ENCODE measurements around the gene FANCE. TPM values are rescaled to one million over a fixed set of nuclear protein-coding genes. Genes with fewer than 3 reads are reported as not detected.
"Not testable (repeated sequence)": the region's sequence is repeated elsewhere in the genome, so short reads cannot be mapped to it uniquely, and the experiment has no call there.

Gene FANCE
- total RNA-seq, 1 donor from 2014 or later: 9.2 TPM

- no peak overlapping the region for H3K27ac Mint-ChIP-seq
- H3K9me3 Mint-ChIP-seq: peaks cover 11% of the 10 kb centered on the region
- no peak for TF ChIP-seq CTCF (IDR thresholded peaks at IDR 0.05)
- ChIA-PET CTCF (interaction anchor here (1.3 kb wide), 1 partner anchor 13 kb away, joined by 3 read pairs; no protein-coding TSS in a partner anchor), POLR2A (interaction anchor here (0.9 kb wide), 1 partner anchor 20 kb away, joined by 3 read pairs; the partner anchor contains the start of gene FANCE)
- H3K36me3 Mint-ChIP-seq (ENCODE audit: low read depth): peaks cover 14% of the 10 kb centered on the region
- H3K4me1 Mint-ChIP-seq: no peaks in the 10 kb centered on the region
- intact Hi-C loops (cut with micrococcal nuclease): no loop called here
- H3K27me3 Mint-ChIP-seq: no peaks in the 10 kb centered on the region
- ATAC-seq (ENCODE audit: low read depth) (no peak), DNase-seq (no peak)
- H3K4me3 Mint-ChIP-seq: no peak overlapping the region
These were observed 19.8 kb upstream of the FANCE start for GRCh38 chr6:35432291-35432690.

- DNase-seq; H3K27ac Mint-ChIP-seq; H3K4me1 Mint-ChIP-seq; ATAC-seq (ENCODE audit: low read depth); H3K27me3 Mint-ChIP-seq; intact Hi-C loops (cut with micrococcal nuclease); H3K4me3 Mint-ChIP-seq: not testable (repeated sequence)
- peaks cover 14% of the 10 kb centered on the region for H3K36me3 Mint-ChIP-seq (ENCODE audit: low read depth)
- POLR2A ChIA-PET: interaction anchor here (0.9 kb wide), 1 partner anchor 19 kb away, joined by 3 read pairs; the partner anchor contains the start of gene FANCE
- H3K9me3 Mint-ChIP-seq: peaks cover 11% of the 10 kb centered on the region
- CTCF ChIA-PET: interaction anchor here (1.3 kb wide), 1 partner anchor 13 kb away, joined by 3 read pairs; no protein-coding TSS in a partner anchor
These were observed 19.4 kb upstream of the FANCE start for GRCh38 chr6:35432702-35433101.

GRCh38 chr6:35435074-35435837 lies 16.9 kb upstream of the FANCE start:
- no peak for DNase-seq
- ChIA-PET CTCF (no interaction called here), POLR2A (no interaction called here)
- no peaks in the 10 kb centered on the region for H3K27me3 Mint-ChIP-seq
- H3K9me3 Mint-ChIP-seq: no peaks in the 10 kb centered on the region
- H3K27ac Mint-ChIP-seq: no peak overlapping the region
- H3K4me3 Mint-ChIP-seq: no peak overlapping the region
- no peaks in the 10 kb centered on the region for H3K36me3 Mint-ChIP-seq (ENCODE audit: low read depth)
- intact Hi-C loops (cut with micrococcal nuclease): no loop called here
- no peaks in the 10 kb centered on the region for H3K4me1 Mint-ChIP-seq
- ATAC-seq (ENCODE audit: low read depth): no peak
- no peak for TF ChIP-seq CTCF (IDR thresholded peaks at IDR 0.05)

GRCh38 chr6:35436071-35436857 lies 15.9 kb upstream of the FANCE start:
- H3K27ac Mint-ChIP-seq: no peak overlapping the region
- intact Hi-C loops (cut with micrococcal nuclease): no loop called here
- ChIA-PET CTCF (interaction anchor here (0.7 kb wide), 1 partner anchor 13 kb away, joined by 3 read pairs; no protein-coding TSS in a partner anchor), POLR2A (no interaction called here)
- TF ChIP-seq CTCF (IDR thresholded peaks at IDR 0.05): no peak
- DNase-seq: no peak
- H3K36me3 Mint-ChIP-seq (ENCODE audit: low read depth): no peaks in the 10 kb centered on the region
- no peak overlapping the region for H3K4me3 Mint-ChIP-seq
- H3K4me1 Mint-ChIP-seq: no peaks in the 10 kb centered on the region
- H3K27me3 Mint-ChIP-seq: no peaks in the 10 kb centered on the region
- no peak for ATAC-seq (ENCODE audit: low read depth)
- H3K9me3 Mint-ChIP-seq: no peaks in the 10 kb centered on the region

- DNase-seq; POLR2A ChIA-PET; H3K27me3 Mint-ChIP-seq; H3K4me1 Mint-ChIP-seq; H3K27ac Mint-ChIP-seq; H3K4me3 Mint-ChIP-seq; H3K36me3 Mint-ChIP-seq (ENCODE audit: low read depth); intact Hi-C loops (cut with micrococcal nuclease); H3K9me3 Mint-ChIP-seq; ATAC-seq (ENCODE audit: low read depth); CTCF ChIA-PET: not testable (repeated sequence)
These were observed 13.6 kb upstream of the FANCE start for GRCh38 chr6:35438378-35439065.
